K562 (cell line): ENCODE data around the gene CACTIN. TPM values are rescaled to one million over a fixed set of nuclear protein-coding genes. Genes with fewer than 3 reads are reported as not detected.
A peak's percentile ranks its signal among the peaks of the same experiment; 100 is the strongest.

Experiments used
- CBFA2T2 ChIP-seq: fragments of 450-650 bp; conservative IDR thresholded peaks from 2 replicates; pipeline ENCODE4 v1.6.1; 2017; ENCODE audit warnings: mild to moderate bottlenecking
- FOXA1 ChIP-seq: fragments of 450-650 bp; IDR thresholded peaks from 2 replicates; pipeline ENCODE4 v1.6.1; 2016; ENCODE audit warnings: mild to moderate bottlenecking, borderline replicate concordance
- KDM4B ChIP-seq, 2 experiments: fragments of 450-650 bp in 1 of 2; sonication (generic) in 1 of 2; IDR thresholded peaks; 2 replicates each; pipeline ENCODE4 v1.6.1; 2016 to 2017; ENCODE audit warnings: borderline replicate concordance in 2 of 2, antibody characterized with exemption in 1 of 2, low read depth in 1 of 2, mild to moderate bottlenecking in 1 of 2
- ZBED1 ChIP-seq: IDR thresholded peaks from 2 replicates; pipeline ENCODE4 v1.6.1; 2014
- ZNF282 ChIP-seq: sonication (generic); formaldehyde crosslinking; IDR thresholded peaks from 2 replicates; pipeline ENCODE4 v1.8.1; 2023; ENCODE audit warnings: missing genetic modification reagents
- polyA plus RNA-seq, 8 experiments: library from polyadenylated mRNA; depleted of rRNA in 4 of 8; stranded (reverse) in 5 of 8; unstranded in 3 of 8; fragments of >200 nt; fragmentation: Nextera tagmentation in 2 of 8; fragmentation: Illumina TruSeq in 1 of 8; extraction: Ambion mirVana in 2 of 8; extraction: Trizol in 1 of 8; gene quantifications; 2 replicates each; pipeline versions ENCODE4 v1.2.1 to v1.2.3, GENCODE V29; 2011 to 2014; ENCODE audit warnings: inconsistent platforms in 1 of 8, missing spikeins in 1 of 8
- total RNA-seq, 7 experiments: library from RNA; depleted of rRNA in 6 of 7; stranded (reverse); fragments of >200 nt in 6 of 7; fragmentation: Illumina TruSeq in 2 of 7; extraction: Trizol in 2 of 7; gene quantifications; 2 replicates each; pipeline versions ENCODE4 v1.2.1 to v1.2.3, GENCODE V29; 2011 to 2021; ENCODE audit warnings: low replicate concordance in 1 of 7
- TF ChIP-seq, protein P1 (sequence below): fragments of 450-650 bp; IDR thresholded peaks from 2 replicates; pipeline ENCODE4 v1.6.1; 2016; ENCODE audit warnings: mild to moderate bottlenecking, moderate library complexity
- TF ChIP-seq, protein P2 (sequence below): fragments of 450-650 bp; formaldehyde crosslinking; IDR thresholded peaks from 2 replicates; pipeline ENCODE4 v1.4.0; 2020; ENCODE audit warnings: mild to moderate bottlenecking, moderate library complexity
- TF ChIP-seq, protein P3 (sequence below), 2 experiments: IDR thresholded peaks; 2 replicates each; pipeline ENCODE4 v1.6.1; 2011; ENCODE audit warnings: borderline replicate concordance in 1 of 2, control low read depth in 1 of 2, low read depth in 1 of 2, low read length in 1 of 2, mild to moderate bottlenecking in 1 of 2, mixed read lengths in 1 of 2, moderate library complexity in 1 of 2; ENCODE audit not compliant: insufficient read depth in 1 of 2, insufficient read length in 1 of 2, poor library complexity in 1 of 2, severe bottlenecking in 1 of 2; ENCODE audit errors: extremely low read depth in 1 of 2
- TF ChIP-seq, protein P4 (sequence below): fragments of 450-650 bp; formaldehyde crosslinking; IDR thresholded peaks from 2 replicates; pipeline ENCODE4 v1.4.0; 2022; ENCODE audit warnings: mild to moderate bottlenecking, moderate library complexity
- TF ChIP-seq, protein P5 (sequence below): fragments of 450-650 bp; IDR thresholded peaks from 2 replicates; pipeline ENCODE4 v1.6.1; 2016; ENCODE audit warnings: low read depth, mild to moderate bottlenecking, moderate library complexity

CACTIN gene
- total and polyA plus RNA-seq, 9 of the 15 experiments (the other 6 are each of a cell fraction or from before 2014, with no cell fraction given): 0.15 to 49.2 (median 15.0) TPM

DNA sequence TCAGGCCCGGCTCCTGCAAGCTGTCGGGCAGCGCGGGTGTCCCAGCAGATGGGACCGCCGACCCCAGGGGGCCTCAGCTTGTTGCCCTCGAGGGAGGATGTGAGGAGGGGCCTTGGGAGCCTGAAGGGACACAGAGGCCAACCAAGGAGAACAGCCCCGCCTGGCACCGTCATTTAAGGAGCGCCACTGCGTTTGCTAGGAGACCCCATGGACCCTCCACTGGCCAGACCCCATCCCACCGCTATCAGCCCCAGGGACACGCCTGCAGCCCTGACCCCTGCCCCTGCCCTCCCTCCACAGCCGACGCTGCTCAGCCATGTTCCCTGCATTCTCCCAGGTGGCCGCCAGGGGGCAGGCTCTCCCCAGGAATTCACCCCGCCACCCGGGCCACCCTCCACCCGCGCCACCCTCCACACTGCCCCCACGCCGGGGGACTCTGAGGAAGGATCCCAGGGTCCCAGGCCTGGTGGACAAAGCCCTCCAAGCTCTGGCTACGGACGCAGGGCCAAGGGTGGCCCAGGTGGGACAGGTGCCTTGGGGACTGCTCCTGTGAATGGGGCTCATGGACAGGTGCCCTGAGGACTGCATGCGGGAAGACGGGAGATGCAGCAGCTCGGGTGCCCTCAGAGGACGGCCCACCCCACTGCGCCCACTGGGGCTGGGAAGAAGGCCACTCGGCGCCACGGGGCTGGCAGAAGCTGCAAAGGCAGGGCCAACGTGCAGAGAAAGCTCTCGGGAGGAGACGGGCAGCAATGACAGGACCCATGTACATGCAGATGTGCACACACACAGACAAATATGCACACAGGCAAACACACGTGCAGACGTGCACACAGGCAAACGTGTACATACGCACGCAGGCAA, 39.3 kb upstream of the CACTIN start (continued):
- TF ChIP-seq, protein P1, sequence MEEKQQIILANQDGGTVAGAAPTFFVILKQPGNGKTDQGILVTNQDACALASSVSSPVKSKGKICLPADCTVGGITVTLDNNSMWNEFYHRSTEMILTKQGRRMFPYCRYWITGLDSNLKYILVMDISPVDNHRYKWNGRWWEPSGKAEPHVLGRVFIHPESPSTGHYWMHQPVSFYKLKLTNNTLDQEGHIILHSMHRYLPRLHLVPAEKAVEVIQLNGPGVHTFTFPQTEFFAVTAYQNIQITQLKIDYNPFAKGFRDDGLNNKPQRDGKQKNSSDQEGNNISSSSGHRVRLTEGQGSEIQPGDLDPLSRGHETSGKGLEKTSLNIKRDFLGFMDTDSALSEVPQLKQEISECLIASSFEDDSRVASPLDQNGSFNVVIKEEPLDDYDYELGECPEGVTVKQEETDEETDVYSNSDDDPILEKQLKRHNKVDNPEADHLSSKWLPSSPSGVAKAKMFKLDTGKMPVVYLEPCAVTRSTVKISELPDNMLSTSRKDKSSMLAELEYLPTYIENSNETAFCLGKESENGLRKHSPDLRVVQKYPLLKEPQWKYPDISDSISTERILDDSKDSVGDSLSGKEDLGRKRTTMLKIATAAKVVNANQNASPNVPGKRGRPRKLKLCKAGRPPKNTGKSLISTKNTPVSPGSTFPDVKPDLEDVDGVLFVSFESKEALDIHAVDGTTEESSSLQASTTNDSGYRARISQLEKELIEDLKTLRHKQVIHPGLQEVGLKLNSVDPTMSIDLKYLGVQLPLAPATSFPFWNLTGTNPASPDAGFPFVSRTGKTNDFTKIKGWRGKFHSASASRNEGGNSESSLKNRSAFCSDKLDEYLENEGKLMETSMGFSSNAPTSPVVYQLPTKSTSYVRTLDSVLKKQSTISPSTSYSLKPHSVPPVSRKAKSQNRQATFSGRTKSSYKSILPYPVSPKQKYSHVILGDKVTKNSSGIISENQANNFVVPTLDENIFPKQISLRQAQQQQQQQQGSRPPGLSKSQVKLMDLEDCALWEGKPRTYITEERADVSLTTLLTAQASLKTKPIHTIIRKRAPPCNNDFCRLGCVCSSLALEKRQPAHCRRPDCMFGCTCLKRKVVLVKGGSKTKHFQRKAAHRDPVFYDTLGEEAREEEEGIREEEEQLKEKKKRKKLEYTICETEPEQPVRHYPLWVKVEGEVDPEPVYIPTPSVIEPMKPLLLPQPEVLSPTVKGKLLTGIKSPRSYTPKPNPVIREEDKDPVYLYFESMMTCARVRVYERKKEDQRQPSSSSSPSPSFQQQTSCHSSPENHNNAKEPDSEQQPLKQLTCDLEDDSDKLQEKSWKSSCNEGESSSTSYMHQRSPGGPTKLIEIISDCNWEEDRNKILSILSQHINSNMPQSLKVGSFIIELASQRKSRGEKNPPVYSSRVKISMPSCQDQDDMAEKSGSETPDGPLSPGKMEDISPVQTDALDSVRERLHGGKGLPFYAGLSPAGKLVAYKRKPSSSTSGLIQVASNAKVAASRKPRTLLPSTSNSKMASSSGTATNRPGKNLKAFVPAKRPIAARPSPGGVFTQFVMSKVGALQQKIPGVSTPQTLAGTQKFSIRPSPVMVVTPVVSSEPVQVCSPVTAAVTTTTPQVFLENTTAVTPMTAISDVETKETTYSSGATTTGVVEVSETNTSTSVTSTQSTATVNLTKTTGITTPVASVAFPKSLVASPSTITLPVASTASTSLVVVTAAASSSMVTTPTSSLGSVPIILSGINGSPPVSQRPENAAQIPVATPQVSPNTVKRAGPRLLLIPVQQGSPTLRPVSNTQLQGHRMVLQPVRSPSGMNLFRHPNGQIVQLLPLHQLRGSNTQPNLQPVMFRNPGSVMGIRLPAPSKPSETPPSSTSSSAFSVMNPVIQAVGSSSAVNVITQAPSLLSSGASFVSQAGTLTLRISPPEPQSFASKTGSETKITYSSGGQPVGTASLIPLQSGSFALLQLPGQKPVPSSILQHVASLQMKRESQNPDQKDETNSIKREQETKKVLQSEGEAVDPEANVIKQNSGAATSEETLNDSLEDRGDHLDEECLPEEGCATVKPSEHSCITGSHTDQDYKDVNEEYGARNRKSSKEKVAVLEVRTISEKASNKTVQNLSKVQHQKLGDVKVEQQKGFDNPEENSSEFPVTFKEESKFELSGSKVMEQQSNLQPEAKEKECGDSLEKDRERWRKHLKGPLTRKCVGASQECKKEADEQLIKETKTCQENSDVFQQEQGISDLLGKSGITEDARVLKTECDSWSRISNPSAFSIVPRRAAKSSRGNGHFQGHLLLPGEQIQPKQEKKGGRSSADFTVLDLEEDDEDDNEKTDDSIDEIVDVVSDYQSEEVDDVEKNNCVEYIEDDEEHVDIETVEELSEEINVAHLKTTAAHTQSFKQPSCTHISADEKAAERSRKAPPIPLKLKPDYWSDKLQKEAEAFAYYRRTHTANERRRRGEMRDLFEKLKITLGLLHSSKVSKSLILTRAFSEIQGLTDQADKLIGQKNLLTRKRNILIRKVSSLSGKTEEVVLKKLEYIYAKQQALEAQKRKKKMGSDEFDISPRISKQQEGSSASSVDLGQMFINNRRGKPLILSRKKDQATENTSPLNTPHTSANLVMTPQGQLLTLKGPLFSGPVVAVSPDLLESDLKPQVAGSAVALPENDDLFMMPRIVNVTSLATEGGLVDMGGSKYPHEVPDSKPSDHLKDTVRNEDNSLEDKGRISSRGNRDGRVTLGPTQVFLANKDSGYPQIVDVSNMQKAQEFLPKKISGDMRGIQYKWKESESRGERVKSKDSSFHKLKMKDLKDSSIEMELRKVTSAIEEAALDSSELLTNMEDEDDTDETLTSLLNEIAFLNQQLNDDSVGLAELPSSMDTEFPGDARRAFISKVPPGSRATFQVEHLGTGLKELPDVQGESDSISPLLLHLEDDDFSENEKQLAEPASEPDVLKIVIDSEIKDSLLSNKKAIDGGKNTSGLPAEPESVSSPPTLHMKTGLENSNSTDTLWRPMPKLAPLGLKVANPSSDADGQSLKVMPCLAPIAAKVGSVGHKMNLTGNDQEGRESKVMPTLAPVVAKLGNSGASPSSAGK: no peak
- TF ChIP-seq, protein P2, sequence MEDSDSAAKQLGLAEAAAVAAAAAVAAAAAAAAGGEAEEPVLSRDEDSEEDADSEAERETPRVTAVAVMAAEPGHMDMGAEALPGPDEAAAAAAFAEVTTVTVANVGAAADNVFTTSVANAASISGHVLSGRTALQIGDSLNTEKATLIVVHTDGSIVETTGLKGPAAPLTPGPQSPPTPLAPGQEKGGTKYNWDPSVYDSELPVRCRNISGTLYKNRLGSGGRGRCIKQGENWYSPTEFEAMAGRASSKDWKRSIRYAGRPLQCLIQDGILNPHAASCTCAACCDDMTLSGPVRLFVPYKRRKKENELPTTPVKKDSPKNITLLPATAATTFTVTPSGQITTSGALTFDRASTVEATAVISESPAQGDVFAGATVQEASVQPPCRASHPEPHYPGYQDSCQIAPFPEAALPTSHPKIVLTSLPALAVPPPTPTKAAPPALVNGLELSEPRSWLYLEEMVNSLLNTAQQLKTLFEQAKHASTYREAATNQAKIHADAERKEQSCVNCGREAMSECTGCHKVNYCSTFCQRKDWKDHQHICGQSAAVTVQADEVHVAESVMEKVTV (CRISPR knock-in tag): peak; percentile 75
- TF ChIP-seq ZNF282 (CRISPR knock-in tag) (no peak), ZBED1 (no peak), CBFA2T2 (no peak), KDM4B (IDR thresholded peaks at IDR 0.05; ENCODE audit: borderline replicate concordance in 2 of 2, low read depth in 1 of 2) (no peak), FOXA1 (no peak)
- TF ChIP-seq, protein P3, sequence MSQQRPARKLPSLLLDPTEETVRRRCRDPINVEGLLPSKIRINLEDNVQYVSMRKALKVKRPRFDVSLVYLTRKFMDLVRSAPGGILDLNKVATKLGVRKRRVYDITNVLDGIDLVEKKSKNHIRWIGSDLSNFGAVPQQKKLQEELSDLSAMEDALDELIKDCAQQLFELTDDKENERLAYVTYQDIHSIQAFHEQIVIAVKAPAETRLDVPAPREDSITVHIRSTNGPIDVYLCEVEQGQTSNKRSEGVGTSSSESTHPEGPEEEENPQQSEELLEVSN (IDR thresholded peaks at IDR 0.05; ENCODE audit: borderline replicate concordance in 1 of 2, extremely low read depth in 1 of 2, insufficient read depth in 1 of 2, insufficient read length in 1 of 2, low read depth in 1 of 2, low read length in 1 of 2, poor library complexity in 1 of 2, severe bottlenecking in 1 of 2): no peak
- TF ChIP-seq, protein P4, sequence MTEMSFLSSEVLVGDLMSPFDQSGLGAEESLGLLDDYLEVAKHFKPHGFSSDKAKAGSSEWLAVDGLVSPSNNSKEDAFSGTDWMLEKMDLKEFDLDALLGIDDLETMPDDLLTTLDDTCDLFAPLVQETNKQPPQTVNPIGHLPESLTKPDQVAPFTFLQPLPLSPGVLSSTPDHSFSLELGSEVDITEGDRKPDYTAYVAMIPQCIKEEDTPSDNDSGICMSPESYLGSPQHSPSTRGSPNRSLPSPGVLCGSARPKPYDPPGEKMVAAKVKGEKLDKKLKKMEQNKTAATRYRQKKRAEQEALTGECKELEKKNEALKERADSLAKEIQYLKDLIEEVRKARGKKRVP (CRISPR knock-in tag): no peak
- TF ChIP-seq, protein P5, sequence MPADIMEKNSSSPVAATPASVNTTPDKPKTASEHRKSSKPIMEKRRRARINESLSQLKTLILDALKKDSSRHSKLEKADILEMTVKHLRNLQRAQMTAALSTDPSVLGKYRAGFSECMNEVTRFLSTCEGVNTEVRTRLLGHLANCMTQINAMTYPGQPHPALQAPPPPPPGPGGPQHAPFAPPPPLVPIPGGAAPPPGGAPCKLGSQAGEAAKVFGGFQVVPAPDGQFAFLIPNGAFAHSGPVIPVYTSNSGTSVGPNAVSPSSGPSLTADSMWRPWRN: no peak
